ENCODE results near the gene GALNT2. TPM values are rescaled to one million over a fixed set of nuclear protein-coding genes. Genes with fewer than 3 reads are reported as not detected.

The GALNT2 gene
- polyA plus RNA-seq, 3 donors, result 19.6 to 25.6 (median 23.4) TPM

- H3K9me3 Mint-ChIP-seq, result no peaks in the 10 kb centered on the region
- H3K9me3 ChIP-seq (replicated peaks in 1 of 2; ENCODE audit: control insufficient read depth in 1 of 2, insufficient read depth in 1 of 2, low read length in 2 of 2), result no peaks in the 10 kb centered on the region
- no peak overlapping the region for H3K9ac ChIP-seq (ENCODE audit: insufficient read depth, low read length, poor library complexity, severe bottlenecking)
- H4K20me1 ChIP-seq (ENCODE audit: insufficient read depth, low read length), result no peaks in the 10 kb centered on the region
- H3K27me3 Mint-ChIP-seq (ENCODE audit: low read depth in 3 of 3), result peaks cover 0 to 1% (median 0%) of the 10 kb centered on the region in 3 donors
- H3K4me3 ChIP-seq (replicated peaks in 1 of 3; ENCODE audit: low read depth in 2 of 3, low read length in 3 of 3), result no peak overlapping the region
- WGBS (ENCODE audit: insufficient coverage), result 100% methylated on average over 1 of the region's 2 CpGs
- H3K36me3 ChIP-seq (replicated peaks in 1 of 2; ENCODE audit: control insufficient read depth in 1 of 2, insufficient read depth in 2 of 2, low read length in 2 of 2), result peaks cover 63 to 87% of the 10 kb centered on the region in 2 donors
- no peak for TF ChIP-seq CTCF (IDR thresholded peaks at IDR 0.05)
- no peak overlapping the region for H3K27ac ChIP-seq (ENCODE audit: low read depth in 1 of 2, low read length in 2 of 2)
- H3K4me2 ChIP-seq (replicated peaks; ENCODE audit: extremely low read depth, low read length, poor library complexity, severe bottlenecking), result no peak overlapping the region
- no peak overlapping the region for H3K4me3 Mint-ChIP-seq
- no peaks in the 10 kb centered on the region for H3K27me3 ChIP-seq (ENCODE audit: control insufficient read depth in 2 of 2, insufficient read depth in 2 of 2, low read length in 2 of 2)
- DNase-seq, result no peak
- no peak overlapping the region for H2AFZ ChIP-seq (ENCODE audit: insufficient read depth, low read depth, low read length, poor library complexity, severe bottlenecking)
- H3K4me1 Mint-ChIP-seq, result peaks cover 8% of the 10 kb centered on the region
- intact Hi-C loops (cut with micrococcal nuclease), result no loop called here
- peaks cover 0 to 4% of the 10 kb centered on the region in 2 donors for H3K4me1 ChIP-seq (ENCODE audit: control insufficient read depth in 1 of 2, insufficient read depth in 2 of 2, low read length in 2 of 2)
- peak overlapping the region in 3 of 7 donors; percentile 2 to 38 (median 23) for H3K27ac Mint-ChIP-seq
- H3K36me3 Mint-ChIP-seq, result peaks cover 70 to 86% of the 10 kb centered on the region in 2 donors
- no peaks in the 10 kb centered on the region for H3K79me2 ChIP-seq (ENCODE audit: insufficient read depth, low read length)
Observed at GRCh38 chr1:230266456-230266855, 199.4 kb downstream of the GALNT2 start.

- intact Hi-C loops (cut with micrococcal nuclease), result no loop called here
- over 99% methylated on average over 13 of the region's 17 CpGs for WGBS (ENCODE audit: insufficient coverage)
- H3K4me3 Mint-ChIP-seq, result no peak overlapping the region
Observed at GRCh38 chr1:230267338-230268065, 200.5 kb downstream of the GALNT2 start.

More at GRCh38 chr1:230267338-230268065, 200.5 kb downstream of the GALNT2 start:
- no peak for TF ChIP-seq CTCF (IDR thresholded peaks at IDR 0.05)
- no peak overlapping the region for H3K4me3 ChIP-seq (replicated peaks in 1 of 3; ENCODE audit: low read depth in 2 of 3, low read length in 3 of 3)
- H3K36me3 ChIP-seq (replicated peaks in 1 of 2; ENCODE audit: control insufficient read depth in 1 of 2, insufficient read depth in 2 of 2, low read length in 2 of 2), result peaks cover 59 to 86% of the 10 kb centered on the region in 2 donors
- H3K27me3 ChIP-seq (ENCODE audit: control insufficient read depth in 2 of 2, insufficient read depth in 2 of 2, low read length in 2 of 2), result no peaks in the 10 kb centered on the region
- no peak overlapping the region for H3K9ac ChIP-seq (ENCODE audit: insufficient read depth, low read length, poor library complexity, severe bottlenecking)
- H3K9me3 ChIP-seq (replicated peaks in 1 of 2; ENCODE audit: control insufficient read depth in 1 of 2, insufficient read depth in 1 of 2, low read length in 2 of 2), result no peaks in the 10 kb centered on the region
- Mint-ChIP-seq H3K36me3 (peaks cover 66 to 84% of the 10 kb centered on the region in 2 donors), H3K9me3 (no peaks in the 10 kb centered on the region), H3K27ac (peak overlapping the region in 2 of 7 donors; percentile 0 to 36), H3K27me3 (ENCODE audit: low read depth in 3 of 3) (peaks cover 0 to 1% (median 0%) of the 10 kb centered on the region in 3 donors), H3K4me1 (peaks cover 8% of the 10 kb centered on the region)
- H2AFZ ChIP-seq (ENCODE audit: insufficient read depth, low read depth, low read length, poor library complexity, severe bottlenecking), result no peak overlapping the region
- H3K4me2 ChIP-seq (replicated peaks; ENCODE audit: extremely low read depth, low read length, poor library complexity, severe bottlenecking), result no peak overlapping the region
- peaks cover 0 to 4% of the 10 kb centered on the region in 2 donors for H3K4me1 ChIP-seq (ENCODE audit: control insufficient read depth in 1 of 2, insufficient read depth in 2 of 2, low read length in 2 of 2)
- H3K27ac ChIP-seq (ENCODE audit: low read depth in 1 of 2, low read length in 2 of 2), result no peak overlapping the region
- DNase-seq, result no peak
- H3K79me2 ChIP-seq (ENCODE audit: insufficient read depth, low read length), result no peaks in the 10 kb centered on the region
- H4K20me1 ChIP-seq (ENCODE audit: insufficient read depth, low read length), result no peaks in the 10 kb centered on the region

All from CD14-positive monocyte (primary cell).